22Rv1 (cell line): ENCODE measurements around the gene ENDOV.

ENCODE experiments used
- CTCF ChIP-seq: fragments of 450-650 bp; IDR thresholded peaks from 2 replicates; pipeline ENCODE4 v1.5.1; 2017; ENCODE audit warnings: mild to moderate bottlenecking
- ZFX ChIP-seq: fragments of 450-650 bp; IDR thresholded peaks from 2 replicates; pipeline ENCODE4 v1.6.1; 2017; ENCODE audit warnings: antibody characterized with exemption, borderline replicate concordance

GRCh38 chr17:80409626-80410025, 5.3 kb upstream of the ENDOV start:
- TF ChIP-seq CTCF (no peak), ZFX (no peak)
